A549 (cell line): ENCODE results near the gene PAEP. TPM values are rescaled to one million over a fixed set of nuclear protein-coding genes. Genes with fewer than 3 reads are reported as not detected.

Experiments used
- ATAC-seq, 2 experiments: fragments of 200-7000 bp in 1 of 2; fragments of >200 bp in 1 of 2; cut with Nextera tagmentation in 1 of 2; cut with Tn5 transposase in 1 of 2; 3 replicates each; pipeline versions ENCODE4 v1.8.0 to v1.9.1; 2018 to 2020; ENCODE audit warnings: mild to moderate bottlenecking in 1 of 2, moderate library complexity in 1 of 2
- CTCF ChIA-PET: fragments of 300-600 bp; sonication (Branson Sonifier 250); formaldehyde crosslinking; extraction: SDS; loops from one replicate; lab custom pipeline; 2021; ENCODE audit warnings: antibody characterized with exemption, inconsistent platforms; lab: Yijun Ruan, JAX
- POLR2A ChIA-PET: fragments of 350-600 bp; formaldehyde crosslinking; extraction: SDS; loops from one replicate; lab custom pipeline; 2021; ENCODE audit warnings: antibody characterized with exemption, inconsistent platforms; lab: Yijun Ruan, JAX
- DNase-seq, 2 experiments: peaks; one replicate each; pipeline versions ENCODE4 v3.0.0 to v3.0.0-alpha.2; 2011 to 2016; ENCODE audit warnings: low read depth in 1 of 2, low spot score in 1 of 2
- FAIRE-seq: peaks from 2 replicates; lab custom pipeline; 2011; peaks lifted over from hg19 to GRCh38; lab: Jason Lieb, UNC
- H3K27ac ChIP-seq, 2 experiments: fragments of >200 bp; sonication (Bioruptor Twin); formaldehyde crosslinking; 3 replicates each; pipeline ENCODE4 v1.5.1; 2016 to 2017
- H3K4me1 ChIP-seq: fragments of >200 bp; sonication (Bioruptor Twin); formaldehyde crosslinking; 3 replicates; pipeline ENCODE4 v1.6.1; 2016
- H3K4me2 ChIP-seq: fragments of >200 bp; sonication (Bioruptor Twin); formaldehyde crosslinking; 3 replicates; pipeline ENCODE4 v1.6.1; 2016
- H3K4me3 ChIP-seq: fragments of >200 bp; sonication (Bioruptor Twin); formaldehyde crosslinking; 3 replicates; pipeline ENCODE4 v1.5.1; 2016
- H3K9me3 ChIP-seq: fragments of >200 bp; sonication (Bioruptor Twin); formaldehyde crosslinking; 3 replicates; pipeline ENCODE4 v1.6.1; 2016
- CBX8 ChIP-seq: fragments of 200-600 bp; sonication (generic); IDR thresholded peaks from 2 replicates; pipeline ENCODE4 v1.6.1; 2016
- CHD2 ChIP-seq: fragments of 150-350 bp; IDR thresholded peaks from 2 replicates; pipeline ENCODE4 v1.6.1; 2014; ENCODE audit warnings: low read length; ENCODE audit not compliant: partially characterized antibody
- CHD4 ChIP-seq: fragments of 200-600 bp; sonication (generic); IDR thresholded peaks from 2 replicates; pipeline ENCODE4 v1.6.1; 2016; ENCODE audit warnings: antibody characterized with exemption, mild to moderate bottlenecking, borderline replicate concordance
- EP300 ChIP-seq, 2 experiments: fragments of >200 bp; sonication (Bioruptor Twin); formaldehyde crosslinking; IDR thresholded peaks; 2 replicates in 1 of 2; 3 replicates in 1 of 2; pipeline ENCODE4 v1.6.1; 2016 to 2017
- HEYL ChIP-seq: fragments of 250-450 bp; sonication (Bioruptor Pico); IDR thresholded peaks from 2 replicates; pipeline ENCODE4 v1.8.0; 2021; ENCODE audit warnings: mild to moderate bottlenecking, moderate library complexity
- HOXB13 ChIP-seq: fragments of 250-450 bp; sonication (Bioruptor Pico); IDR thresholded peaks from 2 replicates; pipeline ENCODE4 v1.5.0; 2020; ENCODE audit warnings: low read depth, mild to moderate bottlenecking, moderate library complexity
- HOXB5 ChIP-seq: fragments of 250-450 bp; sonication (Bioruptor Pico); IDR thresholded peaks from 2 replicates; pipeline ENCODE4 v1.5.0; 2020; ENCODE audit warnings: mild to moderate bottlenecking, moderate library complexity
- JUN ChIP-seq, 2 experiments: fragments of >200 bp; sonication (Bioruptor Twin); formaldehyde crosslinking; IDR thresholded peaks; 2 replicates in 1 of 2; 3 replicates in 1 of 2; pipeline ENCODE4 v1.6.1; 2016 to 2017
- KDM5A ChIP-seq: fragments of 200-600 bp; sonication (generic); IDR thresholded peaks from 2 replicates; pipeline ENCODE4 v1.6.1; 2016; ENCODE audit warnings: antibody characterized with exemption, mild to moderate bottlenecking
- NFE2L2 ChIP-seq: fragments of 150-350 bp; conservative IDR thresholded peaks from 2 replicates; pipeline ENCODE4 v1.6.1; 2014; ENCODE audit warnings: low read length
- RCOR1 ChIP-seq: fragments of 150-350 bp; IDR thresholded peaks from 2 replicates; pipeline ENCODE4 v1.6.1; 2014; ENCODE audit warnings: antibody characterized with exemption, low read length, low read depth
- WGBS: methylation state at CpG from one replicate; pipeline ENCODE4 v1.1.6; 2017; ENCODE audit errors: missing lambda C conversion rate; 5-methylcytosine and 5-hydroxymethylcytosine counted together
- polyA plus RNA-seq, 4 experiments: library from polyadenylated mRNA; depleted of rRNA in 3 of 4; stranded (reverse); fragments of >200 nt; fragmentation: RNase III in 1 of 4; extraction: RNeasy Plus Mini Kit Qiagen cat#74134 plus additional on column Dnase treatment in 1 of 4; gene quantifications; 2 replicates in 3 of 4; 3 replicates in 1 of 4; pipeline ENCODE4 v1.2.3, GENCODE V29; 2011 to 2017
- TF ChIP-seq, protein P1 (sequence below): fragments of >200 bp; sonication (Bioruptor Twin); formaldehyde crosslinking; IDR thresholded peaks from 3 replicates; pipeline ENCODE4 v1.6.1; 2016
- TF ChIP-seq, protein P2 (sequence below): fragments of >200 bp; sonication (Bioruptor Twin); formaldehyde crosslinking; IDR thresholded peaks from 3 replicates; pipeline ENCODE4 v1.5.1; 2016
- TF ChIP-seq, protein P3 (sequence below): IDR thresholded peaks from 2 replicates; pipeline ENCODE4 v1.6.1; 2012; ENCODE audit warnings: low read depth, borderline replicate concordance
- TF ChIP-seq, protein P4 (sequence below): IDR thresholded peaks from 2 replicates; pipeline ENCODE4 v1.6.1; 2012
- TF ChIP-seq, protein P5 (sequence below): fragments of >200 bp; sonication (Bioruptor Twin); formaldehyde crosslinking; IDR thresholded peaks from 2 replicates; pipeline ENCODE4 v1.6.1; 2016

PAEP gene
- polyA plus RNA-seq, 2 of the 4 experiments (the other 2 are of a cell fraction), result not detected

DNA sequence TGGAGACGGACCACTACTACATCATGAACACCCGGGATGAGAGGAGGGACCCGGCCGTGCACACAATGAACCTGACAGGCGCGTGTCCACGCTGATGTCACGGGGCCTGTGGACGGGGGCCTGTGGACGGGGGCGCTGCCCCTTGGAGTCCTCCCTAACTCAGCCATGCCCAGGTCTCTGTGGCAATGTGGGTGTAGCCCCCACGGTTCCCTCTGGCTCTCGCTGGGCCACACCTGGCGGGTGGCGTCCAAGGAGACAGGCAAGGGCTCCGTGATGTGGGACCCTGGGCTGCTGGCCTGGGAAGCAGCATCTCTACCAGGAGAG is 22.1 kb downstream of the PAEP start:
- no peak for ATAC-seq
- Histone ChIP-seq H3K4me2 (no peak overlapping the region), H3K9me3 (no peaks in the 10 kb centered on the region), H3K27ac (no peak overlapping the region)
- CTCF ChIA-PET, result interaction anchor here (2.5 kb wide), 1 partner anchor 20 kb away, joined by 11 read pairs; no protein-coding TSS in a partner anchor
- no peak for FAIRE-seq
- WGBS, result 78% methylated on average over 9 of the region's 16 CpGs
- no peak for DNase-seq
- TF ChIP-seq HEYL (CRISPR knock-in tag) (no peak), RCOR1 (no peak)
- TF ChIP-seq, protein P1, sequence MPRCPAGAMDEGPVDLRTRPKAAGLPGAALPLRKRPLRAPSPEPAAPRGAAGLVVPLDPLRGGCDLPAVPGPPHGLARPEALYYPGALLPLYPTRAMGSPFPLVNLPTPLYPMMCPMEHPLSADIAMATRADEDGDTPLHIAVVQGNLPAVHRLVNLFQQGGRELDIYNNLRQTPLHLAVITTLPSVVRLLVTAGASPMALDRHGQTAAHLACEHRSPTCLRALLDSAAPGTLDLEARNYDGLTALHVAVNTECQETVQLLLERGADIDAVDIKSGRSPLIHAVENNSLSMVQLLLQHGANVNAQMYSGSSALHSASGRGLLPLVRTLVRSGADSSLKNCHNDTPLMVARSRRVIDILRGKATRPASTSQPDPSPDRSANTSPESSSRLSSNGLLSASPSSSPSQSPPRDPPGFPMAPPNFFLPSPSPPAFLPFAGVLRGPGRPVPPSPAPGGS, result no peak
- TF ChIP-seq, protein P2, sequence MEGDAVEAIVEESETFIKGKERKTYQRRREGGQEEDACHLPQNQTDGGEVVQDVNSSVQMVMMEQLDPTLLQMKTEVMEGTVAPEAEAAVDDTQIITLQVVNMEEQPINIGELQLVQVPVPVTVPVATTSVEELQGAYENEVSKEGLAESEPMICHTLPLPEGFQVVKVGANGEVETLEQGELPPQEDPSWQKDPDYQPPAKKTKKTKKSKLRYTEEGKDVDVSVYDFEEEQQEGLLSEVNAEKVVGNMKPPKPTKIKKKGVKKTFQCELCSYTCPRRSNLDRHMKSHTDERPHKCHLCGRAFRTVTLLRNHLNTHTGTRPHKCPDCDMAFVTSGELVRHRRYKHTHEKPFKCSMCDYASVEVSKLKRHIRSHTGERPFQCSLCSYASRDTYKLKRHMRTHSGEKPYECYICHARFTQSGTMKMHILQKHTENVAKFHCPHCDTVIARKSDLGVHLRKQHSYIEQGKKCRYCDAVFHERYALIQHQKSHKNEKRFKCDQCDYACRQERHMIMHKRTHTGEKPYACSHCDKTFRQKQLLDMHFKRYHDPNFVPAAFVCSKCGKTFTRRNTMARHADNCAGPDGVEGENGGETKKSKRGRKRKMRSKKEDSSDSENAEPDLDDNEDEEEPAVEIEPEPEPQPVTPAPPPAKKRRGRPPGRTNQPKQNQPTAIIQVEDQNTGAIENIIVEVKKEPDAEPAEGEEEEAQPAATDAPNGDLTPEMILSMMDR, result no peak
- TF ChIP-seq, protein P3, sequence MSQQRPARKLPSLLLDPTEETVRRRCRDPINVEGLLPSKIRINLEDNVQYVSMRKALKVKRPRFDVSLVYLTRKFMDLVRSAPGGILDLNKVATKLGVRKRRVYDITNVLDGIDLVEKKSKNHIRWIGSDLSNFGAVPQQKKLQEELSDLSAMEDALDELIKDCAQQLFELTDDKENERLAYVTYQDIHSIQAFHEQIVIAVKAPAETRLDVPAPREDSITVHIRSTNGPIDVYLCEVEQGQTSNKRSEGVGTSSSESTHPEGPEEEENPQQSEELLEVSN, result no peak
- TF ChIP-seq, all 56 proteins: peak for 0
- POLR2A ChIA-PET, result no interaction called here
- Histone ChIP-seq H3K4me3 (no peak overlapping the region), H3K4me1 (no peaks in the 10 kb centered on the region)

DNA sequence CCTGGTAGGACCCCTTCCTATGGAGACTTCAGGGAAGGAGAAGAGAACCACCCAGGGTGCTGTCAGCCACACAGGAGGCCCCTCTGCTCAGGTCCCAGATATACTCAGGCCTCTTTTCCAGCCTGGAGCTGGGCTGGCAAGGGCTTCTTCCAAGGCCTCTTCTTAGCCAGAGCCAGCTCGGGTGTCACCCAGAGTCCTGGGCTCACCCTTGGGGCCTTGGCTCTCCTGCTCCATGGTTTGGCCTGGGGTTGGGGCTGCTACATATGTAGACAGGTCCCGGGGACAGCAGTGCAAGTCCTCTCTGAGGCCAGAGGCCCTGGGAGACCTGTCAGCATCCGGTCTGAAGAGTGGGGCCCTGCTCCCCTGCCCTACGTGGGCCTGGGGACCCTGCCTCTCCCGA is 22.8 kb downstream of the PAEP start:
- 29% methylated on average over 5 of the region's 5 CpGs for WGBS
- Histone ChIP-seq H3K27ac (no peak overlapping the region), H3K4me3 (no peak overlapping the region), H3K4me1 (no peaks in the 10 kb centered on the region), H3K9me3 (no peaks in the 10 kb centered on the region), H3K4me2 (no peak overlapping the region)
- ChIA-PET POLR2A (no interaction called here), CTCF (no interaction called here)
- no peak for ATAC-seq
- no peak for FAIRE-seq
- TF ChIP-seq JUN (IDR thresholded peaks at IDR 0.05) (no peak), EP300 (IDR thresholded peaks at IDR 0.05) (no peak), NFE2L2 (no peak)
- no peak for DNase-seq

DNA sequence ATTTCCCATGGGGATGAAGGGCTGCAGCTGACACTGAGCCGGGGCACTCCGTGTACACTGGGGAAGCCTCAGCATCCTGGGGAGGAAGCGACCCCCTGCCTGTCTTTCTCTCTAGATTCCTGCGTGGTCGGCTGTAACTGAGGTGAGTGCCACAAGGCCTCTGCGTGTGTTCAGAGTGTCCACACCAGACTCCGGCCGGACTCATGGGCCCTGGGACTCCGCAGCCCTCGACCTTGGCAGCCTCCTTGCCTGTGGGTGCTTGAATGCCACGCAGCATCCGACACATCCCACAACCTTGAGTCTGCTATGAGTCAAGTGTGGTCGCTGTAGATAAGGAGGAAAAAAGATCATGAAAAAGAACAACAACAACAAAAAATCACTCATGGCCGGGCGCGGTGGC is 23.4 kb downstream of the PAEP start:
- no peak for FAIRE-seq
- no peak for TF ChIP-seq HEYL (CRISPR knock-in tag)
- no peak for TF ChIP-seq CHD2
- no peak for TF ChIP-seq CBX8
- no peak for TF ChIP-seq CHD4
- TF ChIP-seq, protein P4, sequence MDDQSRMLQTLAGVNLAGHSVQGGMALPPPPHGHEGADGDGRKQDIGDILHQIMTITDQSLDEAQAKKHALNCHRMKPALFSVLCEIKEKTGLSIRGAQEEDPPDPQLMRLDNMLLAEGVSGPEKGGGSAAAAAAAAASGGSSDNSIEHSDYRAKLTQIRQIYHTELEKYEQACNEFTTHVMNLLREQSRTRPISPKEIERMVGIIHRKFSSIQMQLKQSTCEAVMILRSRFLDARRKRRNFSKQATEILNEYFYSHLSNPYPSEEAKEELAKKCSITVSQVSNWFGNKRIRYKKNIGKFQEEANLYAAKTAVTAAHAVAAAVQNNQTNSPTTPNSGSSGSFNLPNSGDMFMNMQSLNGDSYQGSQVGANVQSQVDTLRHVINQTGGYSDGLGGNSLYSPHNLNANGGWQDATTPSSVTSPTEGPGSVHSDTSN, result no peak
- TF ChIP-seq HOXB5 (CRISPR knock-in tag), result no peak
- no peak for TF ChIP-seq EP300 (IDR thresholded peaks at IDR 0.05)
- TF ChIP-seq, protein P5, sequence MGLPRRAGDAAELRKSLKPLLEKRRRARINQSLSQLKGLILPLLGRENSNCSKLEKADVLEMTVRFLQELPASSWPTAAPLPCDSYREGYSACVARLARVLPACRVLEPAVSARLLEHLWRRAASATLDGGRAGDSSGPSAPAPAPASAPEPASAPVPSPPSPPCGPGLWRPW, result no peak
- TF ChIP-seq, all 56 proteins: peak for 0
- no peak for DNase-seq
- Histone ChIP-seq H3K9me3 (no peaks in the 10 kb centered on the region), H3K27ac (no peak overlapping the region), H3K4me3 (no peak overlapping the region), H3K4me1 (no peaks in the 10 kb centered on the region), H3K4me2 (no peak overlapping the region)
- 67% methylated on average over 16 of the region's 16 CpGs for WGBS
- ATAC-seq, result no peak
- CTCF ChIA-PET, result interaction anchor here (1.4 kb wide), 1 partner anchor 18 kb away, joined by 4 read pairs; no protein-coding TSS in a partner anchor
- POLR2A ChIA-PET, result no interaction called here

DNA sequence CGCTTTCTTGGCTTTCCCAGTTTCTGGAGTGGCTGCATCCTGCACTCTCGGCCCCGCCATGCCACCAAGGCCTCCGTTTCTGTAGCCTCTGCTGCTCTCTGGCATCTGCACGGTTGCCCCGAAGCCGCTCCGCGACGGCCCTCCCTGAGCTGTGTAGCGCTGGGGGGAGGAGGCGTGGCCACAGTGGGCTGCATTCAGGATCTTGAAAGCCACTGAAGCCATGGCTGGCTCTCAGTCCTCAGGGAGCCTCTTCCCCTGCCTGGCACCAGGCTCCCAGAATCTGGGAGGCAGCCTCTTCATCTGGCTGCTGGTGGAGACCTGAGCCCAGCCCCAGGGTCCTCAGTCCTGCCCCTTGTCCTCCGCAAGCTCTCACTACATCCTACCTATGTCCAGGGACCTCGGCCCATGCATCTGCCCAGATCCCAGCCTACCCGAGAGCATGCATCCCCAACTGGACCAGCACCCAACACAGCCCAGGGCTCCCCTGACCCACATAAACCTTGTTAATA is 25.1 kb downstream of the PAEP start:
- 65% methylated on average over 15 of the region's 15 CpGs for WGBS
- Histone ChIP-seq H3K9me3 (no peaks in the 10 kb centered on the region), H3K4me3 (no peak overlapping the region), H3K4me2 (no peak overlapping the region), H3K4me1 (no peaks in the 10 kb centered on the region), H3K27ac (no peak overlapping the region)
- DNase-seq, result no peak
- no peak for ATAC-seq
- FAIRE-seq, result no peak
- CTCF ChIA-PET, result no interaction called here
- POLR2A ChIA-PET, result no interaction called here
- TF ChIP-seq HOXB13 (CRISPR knock-in tag) (no peak), KDM5A (no peak)
